ENCODE measurements around the gene AVPR2. TPM values are rescaled to one million over a fixed set of nuclear protein-coding genes. Genes with fewer than 3 reads are reported as not detected.

Gene AVPR2
- total RNA-seq, 2 donors from 2014 or later: 1.4 to 2.0 TPM

GRCh38 chrX:153954558-153955227, 50.2 kb downstream of the AVPR2 start:
- intact Hi-C loops (cut with DNase I): loop anchor here in 1 of 2 donors (10.0 kb wide), 1 partner anchor 1000 kb away; no protein-coding TSS in a partner anchor
- DNase-seq (ENCODE audit: low spot score): no peak

GRCh38 chrX:153955228-153955732, 50.8 kb downstream of the AVPR2 start:
- DNase-seq (ENCODE audit: low spot score): no peak
- intact Hi-C loops (cut with DNase I): loop anchor here in 1 of 2 donors (10.0 kb wide), 1 partner anchor 1000 kb away; no protein-coding TSS in a partner anchor

DNA sequence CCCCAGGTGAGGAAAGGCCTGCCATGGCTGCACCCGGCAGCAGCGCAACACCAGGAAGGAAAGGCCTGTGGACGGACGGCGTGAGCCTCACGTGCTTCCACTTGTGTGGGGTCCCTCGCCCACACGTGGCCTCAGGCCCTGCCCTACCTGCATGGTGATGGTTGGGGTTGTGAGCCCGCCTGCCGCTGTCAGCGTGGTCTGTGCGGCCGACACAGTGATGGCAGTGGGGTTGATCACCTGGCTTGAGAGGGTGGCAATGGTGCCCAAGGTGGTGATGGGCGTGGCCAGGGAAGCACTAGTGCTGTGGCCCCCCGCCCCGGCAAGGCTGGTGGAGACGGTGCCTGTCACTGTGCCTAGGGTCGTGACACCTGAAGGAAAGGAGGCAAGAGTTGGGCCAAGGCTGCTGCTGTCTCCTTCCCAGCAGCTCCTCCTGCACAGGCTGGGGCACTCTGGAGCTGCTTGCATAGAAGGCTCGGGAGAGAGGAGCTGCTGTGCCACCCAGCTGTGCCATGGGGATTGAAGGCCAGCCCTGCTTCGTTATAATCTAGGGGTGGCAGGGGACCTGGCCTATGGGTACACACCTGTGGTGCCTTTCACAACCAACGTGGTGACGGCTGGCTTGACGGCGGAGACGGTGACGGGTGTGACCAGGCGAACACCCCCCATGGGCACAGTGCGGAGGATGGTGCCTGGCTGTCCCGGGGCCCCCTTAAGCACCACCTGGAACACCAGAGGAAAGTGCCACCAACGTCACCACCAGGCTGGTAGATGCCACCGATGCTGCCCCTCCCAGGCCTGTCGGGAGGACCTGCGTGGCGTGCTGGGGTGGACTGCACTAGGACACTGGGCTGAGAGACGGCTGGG, 51.8 kb downstream of the AVPR2 start:
- intact Hi-C loops (cut with DNase I): loop anchor here in 1 of 2 donors (10.0 kb wide), 1 partner anchor 1001 kb away; no protein-coding TSS in a partner anchor
- no peak for DNase-seq (ENCODE audit: low spot score)

Other genes starting within 250 kb of the AVPR2 start
- gene PNCK, start 230.9 kb upstream of the AVPR2 start, total RNA-seq: 10 to 100 TPM; 41.1 to 58.9 TPM
- gene SLC6A8, start 216.7 kb upstream of the AVPR2 start, total RNA-seq: 10 to 100 TPM; 33.5 to 42.3 TPM
- gene BCAP31, start 180.3 kb upstream of the AVPR2 start, total RNA-seq: 100 to 1,000 TPM; 129 to 133 TPM
- 10 to 100 TPM; 14.7 to 22.6 TPM for gene ABCD1, start 179.8 kb upstream of the AVPR2 start, total RNA-seq
- 10 to 100 TPM; 16.8 to 19.1 TPM for gene PLXNB3, start 140.4 kb upstream of the AVPR2 start, total RNA-seq
- gene SRPK3, start 123.6 kb upstream of the AVPR2 start, total RNA-seq: 1 to 10 TPM; 5.4 to 9.8 TPM
- gene IDH3G, start 110.3 kb upstream of the AVPR2 start, total RNA-seq: 10 to 100 TPM; 43.9 to 44.1 TPM
- 100 to 1,000 TPM; 164 to 225 TPM for gene SSR4, start 110.0 kb upstream of the AVPR2 start, total RNA-seq
- gene PDZD4, start 74.1 kb upstream of the AVPR2 start, total RNA-seq: 10 to 100 TPM; 21.0 to 22.9 TPM
- gene L1CAM, start 18.5 kb upstream of the AVPR2 start, total RNA-seq: 1 to 10 TPM; 3.8 to 4.4 TPM
- gene ARHGAP4, start 21.6 kb downstream of the AVPR2 start, total RNA-seq: 10 to 100 TPM; 36.3 to 47.1 TPM
- gene NAA10, start 30.4 kb downstream of the AVPR2 start, total RNA-seq: 10 to 100 TPM; 69.4 to 75.4 TPM
- gene RENBP, start 40.0 kb downstream of the AVPR2 start, total RNA-seq: 10 to 100 TPM; 11.4 to 17.6 TPM
- 10 to 100 TPM; 36.9 to 44.6 TPM for gene HCFC1, start 67.1 kb downstream of the AVPR2 start, total RNA-seq
- gene TMEM187, start 68.1 kb downstream of the AVPR2 start, total RNA-seq: 1 to 10 TPM; 6.9 to 9.3 TPM
- 100 to 1,000 TPM in 1 of 2 donors, 10 to 100 TPM in 1; 88.2 to 114 TPM for gene IRAK1, start 115.2 kb downstream of the AVPR2 start, total RNA-seq
- 10 to 100 TPM; 53.6 to 55.0 TPM for gene MECP2, start 193.0 kb downstream of the AVPR2 start, total RNA-seq
- gene OPN1LW, start 239.6 kb downstream of the AVPR2 start, total RNA-seq: not detected

Measured in posterior vena cava (tissue), 2 donors.